GM12873 (cell line): Measurements from ENCODE around the gene FHL1.

Experiments used
- CTCF ChIP-seq: IDR thresholded peaks from 2 replicates; pipeline ENCODE4 v1.5.1; 2012; ENCODE audit warnings: low read depth, mild to moderate bottlenecking, moderate library complexity, low read length, control low read depth; ENCODE audit not compliant: insufficient read depth; ENCODE audit errors: missing control alignments

FHL1 gene

DNA sequence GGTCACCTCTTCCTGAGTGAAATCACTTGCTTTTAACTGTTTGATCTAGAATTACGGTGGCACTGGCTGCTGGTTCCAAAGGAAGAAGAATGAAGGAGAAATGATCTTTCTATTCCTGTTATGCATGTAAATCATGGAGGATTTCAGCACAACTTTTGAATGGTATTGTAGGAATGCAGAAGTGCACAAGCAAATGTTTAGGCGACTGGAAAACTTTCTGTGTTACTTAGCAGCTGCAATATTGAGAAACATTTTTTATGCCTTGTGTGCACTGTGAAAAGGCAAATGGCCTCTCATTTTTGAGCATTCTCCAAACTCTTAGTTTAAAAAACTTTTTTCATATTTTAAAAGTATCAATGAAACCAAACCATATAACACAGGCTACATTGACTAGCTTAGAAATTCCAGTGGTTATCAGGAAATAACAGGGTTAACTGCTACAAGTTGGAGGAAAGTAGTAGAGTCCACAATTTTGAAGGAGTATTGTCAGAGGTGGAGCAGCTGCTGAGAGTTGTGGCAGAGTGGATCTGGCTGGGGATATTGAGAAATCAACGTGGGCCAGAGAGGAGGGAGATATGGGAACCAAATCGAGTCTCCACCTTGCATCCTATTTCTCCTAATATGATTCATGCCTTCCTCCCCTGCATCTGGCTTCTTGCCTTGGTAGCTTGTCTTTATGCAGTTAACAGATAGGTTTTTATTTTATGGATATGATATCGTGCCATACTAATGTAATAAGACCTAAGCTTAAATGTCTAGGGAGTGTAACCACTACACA is 32.0 kb upstream of the FHL1 start:
- TF ChIP-seq CTCF = no peak

DNA sequence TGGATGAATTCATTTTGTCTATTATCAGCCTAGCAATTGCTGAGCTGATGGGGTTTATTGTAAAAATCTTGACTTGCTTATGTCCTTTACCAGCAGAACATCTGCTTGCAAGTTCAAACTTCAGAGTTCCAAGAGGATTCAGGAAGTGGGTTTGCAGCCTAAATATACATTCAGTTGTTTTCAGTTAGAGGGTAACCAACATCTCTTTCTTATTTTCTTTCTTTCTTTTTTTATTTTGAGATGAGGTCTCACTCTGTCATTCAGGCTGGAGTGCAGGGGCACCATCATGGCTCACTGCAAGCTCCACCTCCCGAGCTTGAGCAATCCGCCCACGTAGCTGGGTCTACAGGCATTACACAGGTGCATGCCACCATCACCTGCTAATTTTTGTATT is 31.4 kb upstream of the FHL1 start:
- no peak for TF ChIP-seq CTCF

- no peak for TF ChIP-seq CTCF
Measured at GRCh38 chrX:136121788-136122187, 25.5 kb upstream of the FHL1 start.

DNA sequence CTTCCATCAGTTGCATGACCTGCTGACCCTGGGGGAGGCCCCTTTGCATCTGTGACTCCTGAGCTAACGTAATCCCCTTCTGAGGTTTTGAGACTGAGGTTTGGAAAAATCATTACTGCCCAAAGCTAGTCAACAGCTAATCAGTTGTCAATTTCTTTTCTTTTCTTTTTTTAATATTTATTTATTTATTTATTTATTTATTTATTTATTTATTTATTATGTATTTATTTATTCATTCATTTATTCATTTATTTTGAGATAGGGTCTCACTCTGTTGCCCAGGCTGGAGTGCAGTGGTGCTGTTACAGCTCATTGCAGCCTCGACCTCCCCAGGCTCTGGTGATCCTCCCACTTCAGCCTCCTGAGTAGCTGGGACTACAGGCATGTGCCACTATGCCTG is 25.1 kb upstream of the FHL1 start:
- no peak for TF ChIP-seq CTCF

DNA sequence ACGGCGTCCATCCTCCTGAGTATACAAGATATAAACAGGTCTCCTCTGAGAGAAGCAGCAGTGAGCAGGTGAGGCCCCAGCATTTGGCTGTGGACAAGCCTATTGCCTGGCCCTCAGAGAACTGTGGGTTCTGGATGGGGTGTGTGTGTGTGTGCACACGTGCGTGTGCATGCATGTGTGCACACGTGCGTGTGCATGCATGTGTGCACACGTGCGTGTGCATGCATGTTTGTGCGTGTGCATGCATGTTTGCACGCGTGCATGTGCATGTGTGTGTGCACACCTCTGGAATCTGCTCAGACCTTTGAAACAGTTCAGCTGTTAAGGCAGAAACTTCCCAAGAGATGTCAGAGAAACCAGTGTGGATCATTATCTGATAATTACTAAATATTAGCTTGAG is 22.2 kb upstream of the FHL1 start:
- no peak for TF ChIP-seq CTCF

DNA sequence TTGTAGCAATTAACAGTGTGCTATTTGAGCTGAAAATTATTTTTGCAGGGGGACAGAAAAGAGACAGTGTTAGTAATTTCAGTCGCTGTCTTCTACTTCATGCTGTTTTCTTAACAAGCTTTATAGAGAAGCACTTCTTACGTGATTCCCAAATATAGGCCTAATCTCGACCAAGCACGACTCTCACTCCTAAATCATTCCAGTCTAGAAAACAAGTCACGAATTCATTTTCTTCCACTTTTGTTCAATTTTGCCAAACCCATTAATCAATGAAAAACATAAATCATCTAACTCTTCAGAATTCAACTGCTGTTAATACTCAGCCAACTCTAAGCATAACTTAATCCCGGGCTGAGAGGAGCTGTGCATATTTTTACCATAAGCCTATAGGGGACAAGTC is 21.0 kb upstream of the FHL1 start:
- TF ChIP-seq CTCF = no peak

DNA sequence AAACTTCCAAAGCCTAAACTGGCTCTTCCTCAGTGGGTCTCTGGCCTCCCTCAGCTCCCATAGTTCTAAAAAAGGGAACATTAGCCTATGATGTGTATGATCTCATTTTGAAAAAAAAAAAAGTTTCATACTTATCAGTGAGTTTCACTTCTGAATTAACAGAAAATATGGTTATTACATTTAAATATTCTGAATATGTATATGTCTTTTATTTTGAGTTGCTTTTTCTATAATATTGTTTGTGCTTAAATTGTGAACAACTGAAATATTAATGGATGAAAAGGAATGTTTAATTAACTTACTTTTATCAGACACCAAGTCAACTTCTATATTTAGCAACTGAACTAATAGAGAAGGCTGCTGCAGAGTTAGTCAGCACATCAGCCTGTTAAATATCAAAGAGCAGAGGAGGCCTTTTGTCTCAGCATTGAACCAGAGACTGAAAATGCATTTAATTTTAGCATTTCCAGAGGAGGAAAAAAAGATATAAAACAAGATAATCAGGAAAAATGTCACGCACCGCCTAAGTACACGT is 20.4 kb upstream of the FHL1 start:
- TF ChIP-seq CTCF = no peak

DNA sequence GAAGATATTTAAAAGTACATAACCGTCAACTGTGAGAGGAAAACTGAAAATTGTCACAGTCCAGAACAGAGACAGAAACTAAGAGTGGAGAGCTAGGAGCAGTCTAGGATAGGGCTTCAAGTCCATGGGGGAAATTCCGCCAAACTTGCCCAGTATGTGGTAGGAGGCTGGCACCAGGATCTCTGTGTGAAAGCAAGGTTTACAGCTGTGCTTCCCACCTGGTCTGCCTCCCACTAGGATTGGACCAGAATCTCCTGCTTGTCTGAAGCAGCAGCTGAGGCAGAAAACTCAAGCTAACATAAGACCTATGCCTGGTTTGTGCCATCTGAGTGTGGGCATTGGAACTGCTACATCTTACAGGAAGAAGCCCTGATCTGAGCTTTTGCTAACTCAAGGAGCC is 18.6 kb upstream of the FHL1 start:
- TF ChIP-seq CTCF = no peak
